Activated effector memory CD4-positive, alpha-beta T cell treated with anti-CD3 and anti-CD28 coated beads, Interleukin-2, amount 50 U/mL, for 16 hours (primary cell): ENCODE measurements around the gene DPYSL3.

Source experiments
- DNase-seq: peaks from one replicate; pipeline ENCODE4 v3.0.0-alpha.2; 2020

DPYSL3 gene

GRCh38 chr5:147434049-147434448, 75.8 kb downstream of the DPYSL3 start:
- DNase-seq, result no peak

GRCh38 chr5:147432323-147432722, 77.5 kb downstream of the DPYSL3 start:
- DNase-seq, result no peak

- no peak for DNase-seq
Observed at GRCh38 chr5:147431586-147431985, 78.3 kb downstream of the DPYSL3 start.

GRCh38 chr5:147430628-147431027, 79.2 kb downstream of the DPYSL3 start:
- no peak for DNase-seq

GRCh38 chr5:147427521-147428401, 82.1 kb downstream of the DPYSL3 start:
- DNase-seq, result no peak

- no peak for DNase-seq
Observed at GRCh38 chr5:147426640-147427327, 83.1 kb downstream of the DPYSL3 start.

- DNase-seq, result no peak
Observed at GRCh38 chr5:147418613-147419012, 91.3 kb downstream of the DPYSL3 start.

- DNase-seq, result no peak
Observed at GRCh38 chr5:147417135-147417813, 92.6 kb downstream of the DPYSL3 start.

- DNase-seq, result no peak
Observed at GRCh38 chr5:147415651-147416050, 94.2 kb downstream of the DPYSL3 start.

GRCh38 chr5:147413266-147413665, 96.6 kb downstream of the DPYSL3 start:
- DNase-seq, result no peak

GRCh38 chr5:147412561-147412960, 97.3 kb downstream of the DPYSL3 start:
- no peak for DNase-seq

- DNase-seq, result no peak
Observed at GRCh38 chr5:147411359-147412319, 98.2 kb downstream of the DPYSL3 start.

GRCh38 chr5:147410496-147411358, 99.1 kb downstream of the DPYSL3 start:
- no peak for DNase-seq

GRCh38 chr5:147408980-147409379, 100.9 kb downstream of the DPYSL3 start:
- no peak for DNase-seq

- no peak for DNase-seq
Observed at GRCh38 chr5:147407094-147407681, 102.7 kb downstream of the DPYSL3 start.

GRCh38 chr5:147406636-147407035, 103.2 kb downstream of the DPYSL3 start:
- no peak for DNase-seq

- DNase-seq, result no peak
Observed at GRCh38 chr5:147404706-147405105, 105.2 kb downstream of the DPYSL3 start.

GRCh38 chr5:147403651-147404640, 105.9 kb downstream of the DPYSL3 start:
- no peak for DNase-seq

- no peak for DNase-seq
Observed at GRCh38 chr5:147400881-147401280, 109.0 kb downstream of the DPYSL3 start.
